ENCODE measurements around the gene CSTPP1.

The CSTPP1 gene

GRCh38 chr11:47152126-47152952 lies 215.8 kb downstream of the CSTPP1 start:
- H3K4me2 ChIP-seq (ENCODE audit: low read length): no peak overlapping the region
- peak overlapping the region; percentile 43 for H4K12ac ChIP-seq (ENCODE audit: low read depth, low read length)
- H3K79me2 ChIP-seq (ENCODE audit: control insufficient read depth, insufficient read depth, low read length, poor library complexity): no peaks in the 10 kb centered on the region
- WGBS (ENCODE audit: extremely low coverage, insufficient coverage, insufficient read length): no CpG with 5 or more reads among the region's 16 CpGs
- no peak overlapping the region for H2AFZ ChIP-seq (ENCODE audit: insufficient read depth, low read length, poor library complexity)
- H3K36me3 ChIP-seq (ENCODE audit: control insufficient read depth in 1 of 2, insufficient read depth in 2 of 2, low read length in 2 of 2): peaks cover 0 to 5% of the 10 kb centered on the region in 2 experiments
- no peak overlapping the region for H2BK12ac ChIP-seq (ENCODE audit: low read length)
- H3K4me3 ChIP-seq (ENCODE audit: low read depth, low read length): no peak overlapping the region
- peaks cover 13 to 14% of the 10 kb centered on the region in 2 experiments for H3K4me1 ChIP-seq (ENCODE audit: control insufficient read depth in 1 of 2, insufficient read depth in 2 of 2, low read length in 2 of 2)
- H3K14ac ChIP-seq (ENCODE audit: low read length): no peak overlapping the region
- no peak overlapping the region for H2AK5ac ChIP-seq (ENCODE audit: low read length)
- H2BK120ac ChIP-seq (ENCODE audit: insufficient read depth, low read length, poor library complexity): no peak overlapping the region
- no peaks in the 10 kb centered on the region for H3K9me3 ChIP-seq (ENCODE audit: insufficient read depth, low read depth, low read length)
- no peak overlapping the region for H3K18ac ChIP-seq (ENCODE audit: low read length)
- H3K27ac ChIP-seq (ENCODE audit: low read depth, low read length): no peak overlapping the region
- no peak overlapping the region for H3K4ac ChIP-seq (ENCODE audit: low read depth, low read length)
- H2BK5ac ChIP-seq (ENCODE audit: low read depth, low read length, poor library complexity): no peak overlapping the region
- H3K27me3 ChIP-seq (ENCODE audit: insufficient read depth, low read length): no peaks in the 10 kb centered on the region
- no peak overlapping the region for H4K8ac ChIP-seq (ENCODE audit: low read depth, low read length)
- no peak overlapping the region for H4K91ac ChIP-seq (ENCODE audit: low read depth, low read length)
- no peak overlapping the region for H3K9ac ChIP-seq (ENCODE audit: low read length)
- no peaks in the 10 kb centered on the region for H3K79me1 ChIP-seq (ENCODE audit: low read length)
- H3K23ac ChIP-seq (ENCODE audit: low read length): no peak overlapping the region
- no peak for DNase-seq

GRCh38 chr11:47152953-47153950 lies 216.7 kb downstream of the CSTPP1 start:
- no peak overlapping the region for H3K4ac ChIP-seq (ENCODE audit: low read depth, low read length)

GRCh38 chr11:47154616-47155570 lies 218.3 kb downstream of the CSTPP1 start:
- Histone ChIP-seq H3K4me2 (ENCODE audit: low read length) (no peak overlapping the region), H3K9me3 (ENCODE audit: insufficient read depth, low read depth, low read length) (no peaks in the 10 kb centered on the region), H3K9ac (ENCODE audit: low read length) (no peak overlapping the region), H3K79me1 (ENCODE audit: low read length) (no peaks in the 10 kb centered on the region), H3K4me3 (ENCODE audit: low read depth, low read length) (no peak overlapping the region), H3K4ac (ENCODE audit: low read depth, low read length) (no peak overlapping the region), H3K14ac (ENCODE audit: low read length) (no peak overlapping the region), H3K27ac (ENCODE audit: low read depth, low read length) (no peak overlapping the region), H4K8ac (ENCODE audit: low read depth, low read length) (no peak overlapping the region), H2BK120ac (ENCODE audit: insufficient read depth, low read length, poor library complexity) (no peak overlapping the region), H3K27me3 (ENCODE audit: insufficient read depth, low read length) (no peaks in the 10 kb centered on the region), H3K4me1 (ENCODE audit: control insufficient read depth in 1 of 2, insufficient read depth in 2 of 2, low read length in 2 of 2) (no peaks in the 10 kb centered on the region), H4K91ac (ENCODE audit: low read depth, low read length) (no peak overlapping the region), H3K79me2 (ENCODE audit: control insufficient read depth, insufficient read depth, low read length, poor library complexity) (no peaks in the 10 kb centered on the region), H3K23ac (ENCODE audit: low read length) (no peak overlapping the region), H2AK5ac (ENCODE audit: low read length) (no peak overlapping the region), H3K36me3 (ENCODE audit: control insufficient read depth in 1 of 2, insufficient read depth in 2 of 2, low read length in 2 of 2) (peaks cover 0 to 14% of the 10 kb centered on the region in 2 experiments), H2AFZ (ENCODE audit: insufficient read depth, low read length, poor library complexity) (no peak overlapping the region), H3K18ac (ENCODE audit: low read length) (no peak overlapping the region), H2BK5ac (ENCODE audit: low read depth, low read length, poor library complexity) (no peak overlapping the region), H2BK12ac (ENCODE audit: low read length) (no peak overlapping the region), H4K12ac (ENCODE audit: low read depth, low read length) (no peak overlapping the region)
- 78% methylated on average over 1 of the region's 18 CpGs for WGBS (ENCODE audit: extremely low coverage, insufficient coverage, insufficient read length)
- DNase-seq: no peak

More at GRCh38 chr11:47152953-47153950, 216.7 kb downstream of the CSTPP1 start:
- Histone ChIP-seq H3K18ac (ENCODE audit: low read length) (no peak overlapping the region), H3K4me3 (ENCODE audit: low read depth, low read length) (no peak overlapping the region), H3K23ac (ENCODE audit: low read length) (no peak overlapping the region), H2BK5ac (ENCODE audit: low read depth, low read length, poor library complexity) (no peak overlapping the region), H3K14ac (ENCODE audit: low read length) (no peak overlapping the region), H3K9me3 (ENCODE audit: insufficient read depth, low read depth, low read length) (no peaks in the 10 kb centered on the region), H2BK120ac (ENCODE audit: insufficient read depth, low read length, poor library complexity) (no peak overlapping the region), H3K79me2 (ENCODE audit: control insufficient read depth, insufficient read depth, low read length, poor library complexity) (no peaks in the 10 kb centered on the region), H3K36me3 (ENCODE audit: control insufficient read depth in 1 of 2, insufficient read depth in 2 of 2, low read length in 2 of 2) (peaks cover 0 to 12% of the 10 kb centered on the region in 2 experiments), H2BK12ac (ENCODE audit: low read length) (no peak overlapping the region), H3K79me1 (ENCODE audit: low read length) (no peaks in the 10 kb centered on the region), H4K12ac (ENCODE audit: low read depth, low read length) (peak overlapping the region; percentile 43), H3K9ac (ENCODE audit: low read length) (no peak overlapping the region), H3K27me3 (ENCODE audit: insufficient read depth, low read length) (no peaks in the 10 kb centered on the region), H4K8ac (ENCODE audit: low read depth, low read length) (no peak overlapping the region), H4K91ac (ENCODE audit: low read depth, low read length) (no peak overlapping the region), H3K27ac (ENCODE audit: low read depth, low read length) (no peak overlapping the region), H3K4me1 (ENCODE audit: control insufficient read depth in 1 of 2, insufficient read depth in 2 of 2, low read length in 2 of 2) (peaks cover 5 to 6% of the 10 kb centered on the region in 2 experiments), H2AK5ac (ENCODE audit: low read length) (no peak overlapping the region), H3K4me2 (ENCODE audit: low read length) (no peak overlapping the region), H2AFZ (ENCODE audit: insufficient read depth, low read length, poor library complexity) (no peak overlapping the region)
- peak; percentile 75 to 88 for DNase-seq
- WGBS (ENCODE audit: extremely low coverage, insufficient coverage, insufficient read length): no CpG with 5 or more reads among the region's 11 CpGs

- Histone ChIP-seq H2BK12ac (ENCODE audit: low read length) (no peak overlapping the region), H2BK120ac (ENCODE audit: insufficient read depth, low read length, poor library complexity) (no peak overlapping the region), H3K4me1 (ENCODE audit: control insufficient read depth in 1 of 2, insufficient read depth in 2 of 2, low read length in 2 of 2) (no peaks in the 10 kb centered on the region), H3K27me3 (ENCODE audit: insufficient read depth, low read length) (no peaks in the 10 kb centered on the region), H3K18ac (ENCODE audit: low read length) (no peak overlapping the region), H3K36me3 (ENCODE audit: control insufficient read depth in 1 of 2, insufficient read depth in 2 of 2, low read length in 2 of 2) (peaks cover 0 to 14% of the 10 kb centered on the region in 2 experiments), H2AK5ac (ENCODE audit: low read length) (no peak overlapping the region), H3K9me3 (ENCODE audit: insufficient read depth, low read depth, low read length) (no peaks in the 10 kb centered on the region), H3K14ac (ENCODE audit: low read length) (no peak overlapping the region), H3K79me1 (ENCODE audit: low read length) (no peaks in the 10 kb centered on the region), H3K9ac (ENCODE audit: low read length) (no peak overlapping the region), H2AFZ (ENCODE audit: insufficient read depth, low read length, poor library complexity) (no peak overlapping the region), H3K4me2 (ENCODE audit: low read length) (no peak overlapping the region), H3K23ac (ENCODE audit: low read length) (no peak overlapping the region), H4K8ac (ENCODE audit: low read depth, low read length) (no peak overlapping the region), H2BK5ac (ENCODE audit: low read depth, low read length, poor library complexity) (no peak overlapping the region), H4K91ac (ENCODE audit: low read depth, low read length) (no peak overlapping the region), H4K12ac (ENCODE audit: low read depth, low read length) (no peak overlapping the region), H3K27ac (ENCODE audit: low read depth, low read length) (no peak overlapping the region), H3K79me2 (ENCODE audit: control insufficient read depth, insufficient read depth, low read length, poor library complexity) (no peaks in the 10 kb centered on the region), H3K4me3 (ENCODE audit: low read depth, low read length) (no peak overlapping the region), H3K4ac (ENCODE audit: low read depth, low read length) (no peak overlapping the region)
- DNase-seq: no peak
- WGBS (ENCODE audit: extremely low coverage, insufficient coverage, insufficient read length): no CpG with 5 or more reads among the region's 4 CpGs
These were observed 219.3 kb downstream of the CSTPP1 start for GRCh38 chr11:47155879-47156278.
